Body of pancreas (tissue), 4 donors: ENCODE data around the gene FOXA3.

Experiments used
- CTCF ChIP-seq, 7 experiments: fragments of 450-650 bp in 4 of 7; fragments of 200-600 bp in 3 of 7; sonication (generic) in 3 of 7; IDR thresholded peaks; one replicate each; pipeline ENCODE4 v1.5.1; 2016 to 2019; ENCODE audit warnings: antibody characterized with exemption in 7 of 7
- POLR2A ChIP-seq, 3 donors: fragments of 450-650 bp; IDR thresholded peaks; one replicate each; pipeline ENCODE4 v1.6.1; 2016; ENCODE audit warnings: antibody characterized with exemption in 3 of 3, mild to moderate bottlenecking in 2 of 3

GRCh38 chr19:45824531-45825262 is 39.4 kb upstream of the FOXA3 start:
- TF ChIP-seq CTCF (IDR thresholded peaks at IDR 0.05) (no peak), POLR2A (IDR thresholded peaks at IDR 0.05) (no peak)
